SK-N-SH treated with all-trans-retinoic acid at 6 μM for 48 hours (cell line): ENCODE measurements around the gene KCNH3.

Experiments used
- ATAC-seq: fragments of 200-7000 bp; cut with Tn5 transposase; 3 replicates; pipeline ENCODE4 v1.9.1; 2020; ENCODE audit warnings: mild to moderate bottlenecking, moderate library complexity
- ARNTL ChIP-seq: fragments of 450-650 bp; formaldehyde crosslinking; IDR thresholded peaks from 2 replicates; pipeline ENCODE4 v1.5.0; 2020; ENCODE audit warnings: low read depth, mild to moderate bottlenecking, moderate library complexity, borderline replicate concordance
- BACH2 ChIP-seq: fragments of 250-450 bp; sonication (Bioruptor Pico); IDR thresholded peaks from 2 replicates; pipeline ENCODE4 v1.9.0; 2021; ENCODE audit warnings: mild to moderate bottlenecking, borderline replicate concordance
- CSDC2 ChIP-seq: fragments of 250-450 bp; sonication (Bioruptor Pico); IDR thresholded peaks from 2 replicates; pipeline ENCODE4 v1.5.0; 2020; ENCODE audit warnings: mild to moderate bottlenecking, moderate library complexity
- ISL1 ChIP-seq: fragments of 250-450 bp; sonication (Bioruptor Pico); IDR thresholded peaks from 2 replicates; pipeline ENCODE4 v2.1.2; 2022; ENCODE audit warnings: mild to moderate bottlenecking, moderate library complexity
- OSR1 ChIP-seq: fragments of 250-450 bp; sonication (Bioruptor Pico); IDR thresholded peaks from 2 replicates; pipeline ENCODE4 v1.8.0; 2022; ENCODE audit warnings: moderate library complexity, mild to moderate bottlenecking, inconsistent platforms
- PPARA ChIP-seq: fragments of 250-450 bp; sonication (Bioruptor Pico); IDR thresholded peaks from 2 replicates; pipeline ENCODE4 v1.5.0; 2020; ENCODE audit warnings: mild to moderate bottlenecking, borderline replicate concordance
- RARB ChIP-seq: fragments of 250-450 bp; sonication (Bioruptor Pico); IDR thresholded peaks from 2 replicates; pipeline ENCODE4 v1.8.0; 2021; ENCODE audit warnings: mild to moderate bottlenecking, moderate library complexity
- SNAI2 ChIP-seq: fragments of 250-450 bp; sonication (Bioruptor Pico); IDR thresholded peaks from 2 replicates; pipeline ENCODE4 v1.5.0; 2020; ENCODE audit warnings: mild to moderate bottlenecking, moderate library complexity
- TCF4 ChIP-seq: fragments of 250-450 bp; sonication (Bioruptor Pico); IDR thresholded peaks from 2 replicates; pipeline ENCODE4 v1.8.0; 2021; ENCODE audit warnings: mild to moderate bottlenecking, moderate library complexity, borderline replicate concordance
- TOX ChIP-seq: fragments of 250-450 bp; sonication (Bioruptor Pico); IDR thresholded peaks from 2 replicates; pipeline ENCODE4 v1.8.0; 2021; ENCODE audit warnings: mild to moderate bottlenecking, moderate library complexity, borderline replicate concordance
- ZC3H10 ChIP-seq: fragments of 250-450 bp; sonication (Bioruptor Pico); IDR thresholded peaks from 2 replicates; pipeline ENCODE4 v1.5.1; 2021; ENCODE audit warnings: mild to moderate bottlenecking, moderate library complexity
- ZFP3 ChIP-seq: fragments of 250-450 bp; sonication (Bioruptor Pico); IDR thresholded peaks from 2 replicates; pipeline ENCODE4 v1.5.0; 2020; ENCODE audit warnings: mild to moderate bottlenecking, moderate library complexity
- ZFP30 ChIP-seq: fragments of 450-650 bp; formaldehyde crosslinking; IDR thresholded peaks from 2 replicates; pipeline ENCODE4 v1.5.0; 2022; ENCODE audit warnings: mild to moderate bottlenecking, moderate library complexity
- TF ChIP-seq, protein P1 (sequence below): fragments of 250-450 bp; sonication (Bioruptor Pico); IDR thresholded peaks from 2 replicates; pipeline ENCODE4 v1.5.0; 2020; ENCODE audit warnings: mild to moderate bottlenecking, moderate library complexity
- TF ChIP-seq, protein P2 (sequence below): fragments of 250-450 bp; sonication (Bioruptor Pico); IDR thresholded peaks from 2 replicates; pipeline ENCODE4 v1.8.0; 2020; ENCODE audit warnings: mild to moderate bottlenecking, moderate library complexity, borderline replicate concordance
- TF ChIP-seq, protein P3 (sequence below): fragments of 250-450 bp; sonication (Bioruptor Pico); IDR thresholded peaks from 2 replicates; pipeline ENCODE4 v1.5.1; 2021; ENCODE audit warnings: mild to moderate bottlenecking, moderate library complexity
- TF ChIP-seq, protein P4 (sequence below): fragments of 250-450 bp; sonication (Bioruptor Pico); IDR thresholded peaks from 2 replicates; pipeline ENCODE4 v1.5.1; 2020; ENCODE audit warnings: low read depth, mild to moderate bottlenecking, moderate library complexity

The KCNH3 gene

DNA sequence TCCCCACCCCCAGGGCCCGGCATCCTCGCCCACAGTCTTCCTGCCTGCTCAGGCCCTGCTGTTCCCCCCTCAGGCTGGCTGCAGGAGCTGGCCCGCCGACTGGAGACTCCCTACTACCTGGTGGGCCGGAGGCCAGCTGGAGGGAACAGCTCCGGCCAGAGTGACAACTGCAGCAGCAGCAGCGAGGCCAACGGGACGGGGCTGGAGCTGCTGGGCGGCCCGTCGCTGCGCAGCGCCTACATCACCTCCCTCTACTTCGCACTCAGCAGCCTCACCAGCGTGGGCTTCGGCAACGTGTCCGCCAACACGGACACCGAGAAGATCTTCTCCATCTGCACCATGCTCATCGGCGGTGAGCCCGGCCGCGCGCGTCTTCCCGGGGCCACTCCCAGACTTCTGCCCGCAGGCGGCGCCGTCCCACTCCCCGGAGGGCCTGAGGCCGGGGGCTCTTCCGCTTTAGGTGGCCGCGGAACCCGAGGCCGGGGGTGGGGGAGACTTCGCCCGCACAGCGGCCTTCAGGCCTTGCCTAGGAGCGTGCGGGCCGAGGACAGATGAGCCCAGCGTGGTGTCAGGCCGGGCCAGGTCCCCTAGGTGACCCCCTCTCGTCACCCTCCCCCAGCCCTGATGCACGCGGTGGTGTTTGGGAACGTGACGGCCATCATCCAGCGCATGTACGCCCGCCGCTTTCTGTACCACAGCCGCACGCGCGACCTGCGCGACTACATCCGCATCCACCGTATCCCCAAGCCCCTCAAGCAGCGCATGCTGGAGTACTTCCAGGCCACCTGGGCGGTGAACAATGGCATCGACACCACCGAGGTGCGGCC is 10.2 kb downstream of the KCNH3 start (continued):
- TF ChIP-seq, protein P1, sequence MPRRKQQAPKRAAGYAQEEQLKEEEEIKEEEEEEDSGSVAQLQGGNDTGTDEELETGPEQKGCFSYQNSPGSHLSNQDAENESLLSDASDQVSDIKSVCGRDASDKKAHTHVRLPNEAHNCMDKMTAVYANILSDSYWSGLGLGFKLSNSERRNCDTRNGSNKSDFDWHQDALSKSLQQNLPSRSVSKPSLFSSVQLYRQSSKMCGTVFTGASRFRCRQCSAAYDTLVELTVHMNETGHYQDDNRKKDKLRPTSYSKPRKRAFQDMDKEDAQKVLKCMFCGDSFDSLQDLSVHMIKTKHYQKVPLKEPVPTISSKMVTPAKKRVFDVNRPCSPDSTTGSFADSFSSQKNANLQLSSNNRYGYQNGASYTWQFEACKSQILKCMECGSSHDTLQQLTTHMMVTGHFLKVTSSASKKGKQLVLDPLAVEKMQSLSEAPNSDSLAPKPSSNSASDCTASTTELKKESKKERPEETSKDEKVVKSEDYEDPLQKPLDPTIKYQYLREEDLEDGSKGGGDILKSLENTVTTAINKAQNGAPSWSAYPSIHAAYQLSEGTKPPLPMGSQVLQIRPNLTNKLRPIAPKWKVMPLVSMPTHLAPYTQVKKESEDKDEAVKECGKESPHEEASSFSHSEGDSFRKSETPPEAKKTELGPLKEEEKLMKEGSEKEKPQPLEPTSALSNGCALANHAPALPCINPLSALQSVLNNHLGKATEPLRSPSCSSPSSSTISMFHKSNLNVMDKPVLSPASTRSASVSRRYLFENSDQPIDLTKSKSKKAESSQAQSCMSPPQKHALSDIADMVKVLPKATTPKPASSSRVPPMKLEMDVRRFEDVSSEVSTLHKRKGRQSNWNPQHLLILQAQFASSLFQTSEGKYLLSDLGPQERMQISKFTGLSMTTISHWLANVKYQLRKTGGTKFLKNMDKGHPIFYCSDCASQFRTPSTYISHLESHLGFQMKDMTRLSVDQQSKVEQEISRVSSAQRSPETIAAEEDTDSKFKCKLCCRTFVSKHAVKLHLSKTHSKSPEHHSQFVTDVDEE (CRISPR knock-in tag), result no peak
- TF ChIP-seq PPARA (CRISPR knock-in tag), result no peak

DNA sequence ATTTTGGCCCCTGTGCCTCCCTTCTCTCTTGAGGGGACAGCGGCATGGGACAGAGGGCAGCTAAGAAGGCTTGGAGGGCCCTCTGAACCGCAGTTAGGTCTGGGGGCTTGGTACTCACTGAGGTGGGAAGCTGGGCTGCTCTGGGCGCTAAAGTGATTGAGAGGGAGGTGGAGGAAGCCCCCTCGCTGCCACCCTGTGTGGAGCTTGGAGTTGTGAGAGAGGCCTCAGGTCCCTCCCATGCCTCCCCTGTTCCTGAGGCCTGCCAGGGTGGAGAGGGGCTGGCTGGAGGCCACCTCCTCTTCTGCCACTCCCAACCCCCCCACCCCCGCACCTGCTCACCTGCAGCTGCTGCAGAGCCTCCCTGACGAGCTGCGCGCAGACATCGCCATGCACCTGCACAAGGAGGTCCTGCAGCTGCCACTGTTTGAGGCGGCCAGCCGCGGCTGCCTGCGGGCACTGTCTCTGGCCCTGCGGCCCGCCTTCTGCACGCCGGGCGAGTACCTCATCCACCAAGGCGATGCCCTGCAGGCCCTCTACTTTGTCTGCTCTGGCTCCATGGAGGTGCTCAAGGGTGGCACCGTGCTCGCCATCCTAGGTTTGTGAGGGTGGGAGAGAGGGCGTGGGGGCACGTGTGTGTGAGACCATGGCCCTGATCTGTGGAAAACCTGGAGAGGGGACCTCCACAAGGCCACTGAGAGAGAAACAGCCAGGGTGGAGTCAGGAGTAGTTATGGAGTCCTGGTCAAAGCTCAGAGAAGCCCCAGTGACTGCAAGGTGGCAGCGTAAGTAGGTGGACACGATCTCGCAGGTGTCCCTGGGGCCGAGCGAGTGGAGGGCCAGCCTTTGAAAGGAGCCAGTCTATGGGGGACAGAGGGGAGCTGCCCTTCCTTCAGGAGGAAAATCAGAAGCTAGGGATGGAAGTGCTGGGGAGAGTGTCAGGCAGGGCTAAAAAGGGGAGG is 11.2 kb downstream of the KCNH3 start:
- TF ChIP-seq ZFP30 (CRISPR knock-in tag) (no peak), ZC3H10 (CRISPR knock-in tag) (no peak), PPARA (CRISPR knock-in tag) (no peak), TOX (CRISPR knock-in tag) (no peak), ARNTL (CRISPR knock-in tag) (no peak), RARB (CRISPR knock-in tag) (no peak), ZFP3 (no peak), BACH2 (no peak), TCF4 (CRISPR knock-in tag) (no peak), CSDC2 (no peak), ISL1 (CRISPR knock-in tag) (no peak)
- TF ChIP-seq, protein P2, sequence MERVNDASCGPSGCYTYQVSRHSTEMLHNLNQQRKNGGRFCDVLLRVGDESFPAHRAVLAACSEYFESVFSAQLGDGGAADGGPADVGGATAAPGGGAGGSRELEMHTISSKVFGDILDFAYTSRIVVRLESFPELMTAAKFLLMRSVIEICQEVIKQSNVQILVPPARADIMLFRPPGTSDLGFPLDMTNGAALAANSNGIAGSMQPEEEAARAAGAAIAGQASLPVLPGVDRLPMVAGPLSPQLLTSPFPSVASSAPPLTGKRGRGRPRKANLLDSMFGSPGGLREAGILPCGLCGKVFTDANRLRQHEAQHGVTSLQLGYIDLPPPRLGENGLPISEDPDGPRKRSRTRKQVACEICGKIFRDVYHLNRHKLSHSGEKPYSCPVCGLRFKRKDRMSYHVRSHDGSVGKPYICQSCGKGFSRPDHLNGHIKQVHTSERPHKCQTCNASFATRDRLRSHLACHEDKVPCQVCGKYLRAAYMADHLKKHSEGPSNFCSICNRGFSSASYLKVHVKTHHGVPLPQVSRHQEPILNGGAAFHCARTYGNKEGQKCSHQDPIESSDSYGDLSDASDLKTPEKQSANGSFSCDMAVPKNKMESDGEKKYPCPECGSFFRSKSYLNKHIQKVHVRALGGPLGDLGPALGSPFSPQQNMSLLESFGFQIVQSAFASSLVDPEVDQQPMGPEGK (CRISPR knock-in tag), result no peak
- TF ChIP-seq, protein P3, sequence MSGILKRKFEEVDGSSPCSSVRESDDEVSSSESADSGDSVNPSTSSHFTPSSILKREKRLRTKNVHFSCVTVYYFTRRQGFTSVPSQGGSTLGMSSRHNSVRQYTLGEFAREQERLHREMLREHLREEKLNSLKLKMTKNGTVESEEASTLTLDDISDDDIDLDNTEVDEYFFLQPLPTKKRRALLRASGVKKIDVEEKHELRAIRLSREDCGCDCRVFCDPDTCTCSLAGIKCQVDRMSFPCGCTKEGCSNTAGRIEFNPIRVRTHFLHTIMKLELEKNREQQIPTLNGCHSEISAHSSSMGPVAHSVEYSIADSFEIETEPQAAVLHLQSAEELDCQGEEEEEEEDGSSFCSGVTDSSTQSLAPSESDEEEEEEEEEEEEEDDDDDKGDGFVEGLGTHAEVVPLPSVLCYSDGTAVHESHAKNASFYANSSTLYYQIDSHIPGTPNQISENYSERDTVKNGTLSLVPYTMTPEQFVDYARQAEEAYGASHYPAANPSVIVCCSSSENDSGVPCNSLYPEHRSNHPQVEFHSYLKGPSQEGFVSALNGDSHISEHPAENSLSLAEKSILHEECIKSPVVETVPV (CRISPR knock-in tag), result no peak
- ATAC-seq, result no peak

DNA sequence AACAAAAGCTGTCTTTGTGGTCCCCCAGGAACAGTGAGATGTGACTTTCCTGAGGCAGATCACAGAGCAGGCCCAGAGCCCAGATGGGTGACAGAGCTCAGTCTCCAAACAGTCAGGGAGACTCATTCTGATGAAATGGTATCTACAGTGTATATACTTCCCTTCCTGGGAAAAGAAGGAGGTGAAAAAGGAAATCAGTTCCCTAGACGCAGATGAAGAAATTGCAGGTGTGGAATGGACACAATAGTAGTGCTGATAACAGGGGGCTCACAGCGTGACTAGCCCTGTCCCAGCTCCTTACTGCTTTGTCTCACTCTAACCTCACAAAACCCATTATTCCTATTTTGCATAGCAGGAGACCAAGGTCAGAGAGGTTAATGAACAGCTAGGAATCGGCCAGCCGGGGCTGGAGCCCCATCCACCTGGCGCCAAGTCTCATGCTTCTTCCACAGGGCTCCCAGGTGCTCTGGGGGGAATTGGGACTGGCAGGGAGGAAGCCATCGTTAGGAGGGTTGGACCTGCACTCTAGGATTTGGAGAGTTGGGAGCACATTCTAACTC is 11.9 kb downstream of the KCNH3 start:
- TF ChIP-seq, protein P3 (CRISPR knock-in tag), result no peak
- no peak for TF ChIP-seq ZC3H10 (CRISPR knock-in tag)
- TF ChIP-seq, protein P4, sequence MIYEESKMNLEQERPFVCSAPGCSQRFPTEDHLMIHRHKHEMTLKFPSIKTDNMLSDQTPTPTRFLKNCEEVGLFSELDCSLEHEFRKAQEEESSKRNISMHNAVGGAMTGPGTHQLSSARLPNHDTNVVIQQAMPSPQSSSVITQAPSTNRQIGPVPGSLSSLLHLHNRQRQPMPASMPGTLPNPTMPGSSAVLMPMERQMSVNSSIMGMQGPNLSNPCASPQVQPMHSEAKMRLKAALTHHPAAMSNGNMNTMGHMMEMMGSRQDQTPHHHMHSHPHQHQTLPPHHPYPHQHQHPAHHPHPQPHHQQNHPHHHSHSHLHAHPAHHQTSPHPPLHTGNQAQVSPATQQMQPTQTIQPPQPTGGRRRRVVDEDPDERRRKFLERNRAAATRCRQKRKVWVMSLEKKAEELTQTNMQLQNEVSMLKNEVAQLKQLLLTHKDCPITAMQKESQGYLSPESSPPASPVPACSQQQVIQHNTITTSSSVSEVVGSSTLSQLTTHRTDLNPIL (CRISPR knock-in tag), result no peak
- no peak for TF ChIP-seq SNAI2 (CRISPR knock-in tag)
- TF ChIP-seq OSR1, result no peak
- TF ChIP-seq, all 23 proteins: peak for 0
- ATAC-seq, result no peak
